ENCODE results near the gene NPAS3. TPM values are rescaled to one million over a fixed set of nuclear protein-coding genes. Genes with fewer than 3 reads are reported as not detected.

The NPAS3 gene
- total RNA-seq, 1 donor from 2014 or later, result 0.95 TPM

DNA sequence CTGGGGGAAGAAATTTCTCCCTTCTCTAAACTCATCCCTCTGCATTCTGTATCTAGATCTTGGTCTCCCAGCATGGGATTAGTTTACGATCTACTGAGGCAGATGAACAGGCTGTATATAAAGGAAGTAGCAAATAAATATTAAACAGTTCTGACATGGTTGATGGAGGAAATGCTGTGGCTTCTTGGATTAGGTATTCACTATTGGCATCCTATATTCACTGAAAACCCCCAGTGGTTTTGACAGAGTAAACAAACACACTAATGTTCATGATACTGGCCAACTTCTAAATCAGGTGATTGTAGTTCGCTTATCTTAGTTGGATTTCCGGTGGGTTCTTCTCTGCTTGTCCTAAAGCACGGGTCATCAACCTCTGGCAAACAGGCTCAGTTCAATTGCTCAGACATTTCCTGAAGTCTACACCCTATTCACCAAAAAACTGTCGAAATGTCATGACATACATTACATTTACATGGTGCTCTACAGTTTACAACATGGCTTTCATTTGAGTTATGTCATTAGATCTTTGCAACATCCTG is 578.3 kb downstream of the NPAS3 start:
- DNase-seq, result no peak
- intact Hi-C loops (cut with DNase I), result no loop called here
- TF ChIP-seq, protein P1, sequence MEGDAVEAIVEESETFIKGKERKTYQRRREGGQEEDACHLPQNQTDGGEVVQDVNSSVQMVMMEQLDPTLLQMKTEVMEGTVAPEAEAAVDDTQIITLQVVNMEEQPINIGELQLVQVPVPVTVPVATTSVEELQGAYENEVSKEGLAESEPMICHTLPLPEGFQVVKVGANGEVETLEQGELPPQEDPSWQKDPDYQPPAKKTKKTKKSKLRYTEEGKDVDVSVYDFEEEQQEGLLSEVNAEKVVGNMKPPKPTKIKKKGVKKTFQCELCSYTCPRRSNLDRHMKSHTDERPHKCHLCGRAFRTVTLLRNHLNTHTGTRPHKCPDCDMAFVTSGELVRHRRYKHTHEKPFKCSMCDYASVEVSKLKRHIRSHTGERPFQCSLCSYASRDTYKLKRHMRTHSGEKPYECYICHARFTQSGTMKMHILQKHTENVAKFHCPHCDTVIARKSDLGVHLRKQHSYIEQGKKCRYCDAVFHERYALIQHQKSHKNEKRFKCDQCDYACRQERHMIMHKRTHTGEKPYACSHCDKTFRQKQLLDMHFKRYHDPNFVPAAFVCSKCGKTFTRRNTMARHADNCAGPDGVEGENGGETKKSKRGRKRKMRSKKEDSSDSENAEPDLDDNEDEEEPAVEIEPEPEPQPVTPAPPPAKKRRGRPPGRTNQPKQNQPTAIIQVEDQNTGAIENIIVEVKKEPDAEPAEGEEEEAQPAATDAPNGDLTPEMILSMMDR (IDR thresholded peaks at IDR 0.05), result no peak
- H3K27me3 ChIP-seq (ENCODE audit: low read depth), result no peaks in the 10 kb centered on the region
- no peaks in the 10 kb centered on the region for H3K36me3 ChIP-seq
- no peak overlapping the region for H3K27ac ChIP-seq
- H3K4me3 ChIP-seq, result no peak overlapping the region
- no peaks in the 10 kb centered on the region for H3K4me1 ChIP-seq
- H3K9me3 ChIP-seq, result no peaks in the 10 kb centered on the region
- no peak for ATAC-seq

DNA sequence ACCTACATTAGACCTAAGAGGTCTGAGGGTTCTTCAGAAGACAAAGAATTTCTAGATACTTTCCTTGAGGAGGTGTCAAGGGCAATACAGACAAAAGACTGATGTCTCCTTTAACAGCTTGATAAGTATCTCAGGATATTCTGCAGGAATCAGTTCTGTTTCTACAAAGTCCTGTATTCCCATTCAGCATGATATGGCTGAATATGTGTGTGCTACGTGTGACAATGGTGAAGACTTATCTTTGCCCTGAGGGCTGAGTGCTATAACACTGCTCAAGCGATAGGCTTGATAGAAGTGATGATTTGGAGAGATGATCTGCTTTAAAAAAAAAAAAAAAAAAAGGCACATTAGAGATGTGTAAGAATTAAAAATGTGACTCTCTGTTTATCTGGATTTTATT is 582.5 kb downstream of the NPAS3 start:
- intact Hi-C loops (cut with DNase I), result no loop called here
- TF ChIP-seq, protein P1 (IDR thresholded peaks at IDR 0.05), result no peak

DNA sequence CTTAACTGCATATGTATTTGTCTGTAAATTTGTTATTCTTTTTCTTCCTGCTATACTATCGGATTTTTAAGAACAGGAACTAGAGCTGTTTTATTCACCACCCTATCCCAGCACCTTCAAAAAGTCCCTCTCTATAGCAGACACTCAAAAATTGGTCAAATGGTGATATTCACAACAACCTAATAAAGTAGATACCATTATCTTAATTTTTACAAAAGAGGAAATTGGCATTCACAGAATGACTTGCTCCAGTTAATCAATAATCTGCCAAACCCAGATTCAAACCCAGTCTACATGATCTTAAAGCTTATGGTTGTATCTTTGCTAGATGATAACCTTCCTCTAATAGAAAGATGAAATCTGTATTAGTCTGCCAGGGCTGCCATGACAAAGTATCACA is 585.6 kb downstream of the NPAS3 start:
- no peak for DNase-seq
- no peaks in the 10 kb centered on the region for H3K36me3 ChIP-seq
- intact Hi-C loops (cut with DNase I), result no loop called here
- TF ChIP-seq, protein P1 (IDR thresholded peaks at IDR 0.05), result no peak
- H3K27me3 ChIP-seq (ENCODE audit: low read depth), result no peaks in the 10 kb centered on the region
- no peak overlapping the region for H3K4me3 ChIP-seq
- H3K27ac ChIP-seq, result no peak overlapping the region
- no peak for ATAC-seq
- no peaks in the 10 kb centered on the region for H3K4me1 ChIP-seq
- H3K9me3 ChIP-seq, result no peaks in the 10 kb centered on the region

More for the DNA sequence above, 582.5 kb downstream of the NPAS3 start:
- H3K27ac ChIP-seq, result no peak overlapping the region
- H3K36me3 ChIP-seq, result no peaks in the 10 kb centered on the region
- no peaks in the 10 kb centered on the region for H3K27me3 ChIP-seq (ENCODE audit: low read depth)
- ATAC-seq, result no peak
- no peak overlapping the region for H3K4me3 ChIP-seq
- H3K4me1 ChIP-seq, result no peaks in the 10 kb centered on the region
- no peaks in the 10 kb centered on the region for H3K9me3 ChIP-seq
- DNase-seq, result no peak

DNA sequence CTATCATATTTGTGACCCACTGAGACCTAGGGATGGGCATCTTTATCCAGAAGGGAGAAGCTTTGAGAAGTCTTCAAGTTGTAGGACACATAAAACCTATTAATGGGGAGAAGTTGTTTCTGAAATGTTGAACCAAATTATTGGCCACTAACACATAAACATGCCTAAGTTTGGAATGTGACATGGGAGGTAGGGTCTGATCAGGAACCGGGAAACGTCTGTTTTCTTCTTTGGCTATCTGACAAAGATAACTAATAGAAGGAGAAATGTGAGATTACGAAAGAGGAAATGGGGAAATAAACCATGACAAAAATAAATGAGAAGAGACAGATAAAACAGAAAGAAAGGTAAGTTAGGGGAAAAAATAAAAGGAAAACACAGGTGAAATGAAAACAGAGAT is 586.9 kb downstream of the NPAS3 start:
- DNase-seq (no peak), ATAC-seq (no peak)
- Histone ChIP-seq H3K27ac (no peak overlapping the region), H3K27me3 (ENCODE audit: low read depth) (no peaks in the 10 kb centered on the region), H3K9me3 (no peaks in the 10 kb centered on the region), H3K4me3 (no peak overlapping the region), H3K4me1 (no peaks in the 10 kb centered on the region), H3K36me3 (no peaks in the 10 kb centered on the region)
- TF ChIP-seq, protein P1 (IDR thresholded peaks at IDR 0.05), result no peak
- intact Hi-C loops (cut with DNase I), result no loop called here

DNA sequence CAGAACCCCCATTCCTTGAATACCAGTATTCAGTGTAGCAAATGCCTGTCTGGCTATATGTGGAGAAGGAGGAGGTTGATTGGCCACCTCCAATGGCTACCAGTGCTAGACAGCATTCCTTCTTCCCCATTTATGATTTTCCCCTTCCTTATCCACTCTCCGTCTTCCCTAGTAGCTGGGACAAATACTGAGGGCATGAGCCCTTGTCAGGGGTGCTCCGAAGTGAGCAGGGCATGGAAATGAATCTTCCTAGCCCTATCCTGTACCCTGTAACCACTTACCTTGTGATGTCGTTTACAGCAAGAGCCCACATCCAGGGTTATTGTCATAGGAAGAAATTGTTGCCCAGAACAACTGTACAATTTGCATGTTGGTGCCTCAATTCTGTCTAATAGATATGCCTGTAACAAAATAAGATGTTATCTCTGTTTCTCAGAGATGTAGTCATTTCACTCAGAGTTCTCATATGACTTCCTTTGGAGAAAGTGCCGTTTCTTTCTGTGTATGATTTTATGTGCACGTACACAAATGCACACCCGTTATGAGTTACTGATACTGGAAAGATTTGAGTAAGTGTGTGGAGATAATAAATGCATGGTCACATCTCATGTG is 588.5 kb downstream of the NPAS3 start:
- no peaks in the 10 kb centered on the region for H3K4me1 ChIP-seq
- intact Hi-C loops (cut with DNase I), result no loop called here

More for the DNA sequence above, 588.5 kb downstream of the NPAS3 start:
- Histone ChIP-seq H3K4me3 (no peak overlapping the region), H3K27ac (no peak overlapping the region), H3K36me3 (no peaks in the 10 kb centered on the region), H3K27me3 (ENCODE audit: low read depth) (no peaks in the 10 kb centered on the region), H3K9me3 (no peaks in the 10 kb centered on the region)
- TF ChIP-seq, protein P1 (IDR thresholded peaks at IDR 0.05), result no peak
- DNase-seq, result no peak
- ATAC-seq, result no peak
